22Rv1 (cell line): Measurements from ENCODE around the gene PKHD1.

Source experiments
- H3K27ac ChIP-seq: fragments of 450-650 bp; 2 replicates; pipeline ENCODE4 v1.5.1; 2017
- ZFX ChIP-seq: fragments of 450-650 bp; IDR thresholded peaks from 2 replicates; pipeline ENCODE4 v1.6.1; 2017; ENCODE audit warnings: antibody characterized with exemption, borderline replicate concordance
- TF ChIP-seq, protein P1 (sequence below): fragments of 450-650 bp; IDR thresholded peaks from 2 replicates; pipeline ENCODE4 v1.5.1; 2017; ENCODE audit warnings: mild to moderate bottlenecking

The PKHD1 gene

DNA sequence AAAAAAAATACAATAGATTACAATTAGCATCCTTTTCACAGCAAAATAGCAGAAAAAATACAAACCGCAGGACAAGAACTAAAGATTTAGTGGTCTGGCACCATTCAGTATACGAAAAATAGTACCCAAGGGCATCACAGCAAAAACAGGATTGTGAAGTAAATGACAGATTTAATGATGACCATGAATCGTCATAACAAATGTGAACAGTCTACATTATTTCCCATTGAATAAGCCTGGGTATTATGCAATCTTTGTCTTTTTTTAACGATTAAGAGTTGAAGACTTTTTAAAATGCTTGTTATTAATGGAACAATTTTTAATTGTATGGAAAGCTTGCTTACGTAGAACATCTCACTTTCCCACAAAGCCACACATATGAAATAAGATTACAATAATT is 432.8 kb downstream of the PKHD1 start:
- H3K27ac ChIP-seq, result no peak overlapping the region
- no peak for TF ChIP-seq ZFX
- TF ChIP-seq, protein P1, sequence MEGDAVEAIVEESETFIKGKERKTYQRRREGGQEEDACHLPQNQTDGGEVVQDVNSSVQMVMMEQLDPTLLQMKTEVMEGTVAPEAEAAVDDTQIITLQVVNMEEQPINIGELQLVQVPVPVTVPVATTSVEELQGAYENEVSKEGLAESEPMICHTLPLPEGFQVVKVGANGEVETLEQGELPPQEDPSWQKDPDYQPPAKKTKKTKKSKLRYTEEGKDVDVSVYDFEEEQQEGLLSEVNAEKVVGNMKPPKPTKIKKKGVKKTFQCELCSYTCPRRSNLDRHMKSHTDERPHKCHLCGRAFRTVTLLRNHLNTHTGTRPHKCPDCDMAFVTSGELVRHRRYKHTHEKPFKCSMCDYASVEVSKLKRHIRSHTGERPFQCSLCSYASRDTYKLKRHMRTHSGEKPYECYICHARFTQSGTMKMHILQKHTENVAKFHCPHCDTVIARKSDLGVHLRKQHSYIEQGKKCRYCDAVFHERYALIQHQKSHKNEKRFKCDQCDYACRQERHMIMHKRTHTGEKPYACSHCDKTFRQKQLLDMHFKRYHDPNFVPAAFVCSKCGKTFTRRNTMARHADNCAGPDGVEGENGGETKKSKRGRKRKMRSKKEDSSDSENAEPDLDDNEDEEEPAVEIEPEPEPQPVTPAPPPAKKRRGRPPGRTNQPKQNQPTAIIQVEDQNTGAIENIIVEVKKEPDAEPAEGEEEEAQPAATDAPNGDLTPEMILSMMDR, result no peak

DNA sequence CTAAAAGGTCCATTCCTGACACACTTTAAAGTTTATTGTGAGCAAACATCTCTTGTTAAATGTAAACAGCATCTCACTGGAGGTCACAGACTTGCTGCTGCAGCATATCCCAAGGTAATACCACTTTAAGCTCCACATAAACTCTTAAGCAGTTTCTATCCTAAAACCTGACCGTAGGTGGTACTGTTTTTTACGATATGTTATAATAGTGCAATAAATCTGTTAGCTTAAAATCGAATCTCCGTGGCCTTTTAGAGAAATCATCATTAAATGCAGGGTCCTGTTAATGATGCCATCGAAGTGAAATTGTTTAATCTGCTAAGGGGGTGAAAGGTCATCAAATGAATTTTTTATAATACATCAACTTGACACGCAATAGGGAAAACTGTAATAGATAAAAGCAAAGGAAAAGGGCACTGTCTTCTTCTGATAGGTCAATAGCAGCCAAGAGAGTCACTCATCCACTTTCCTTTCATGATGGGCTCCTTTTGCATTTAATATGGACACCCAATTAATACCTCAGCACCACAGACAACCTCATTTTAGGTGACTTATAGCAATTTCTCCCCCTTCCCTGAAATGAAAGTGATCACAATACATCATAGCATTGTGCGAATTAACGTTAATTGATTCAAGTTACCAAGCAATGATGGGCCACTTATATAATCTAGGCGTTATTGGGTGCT is 436.1 kb downstream of the PKHD1 start:
- TF ChIP-seq, protein P1, result no peak
- no peak for TF ChIP-seq ZFX
- H3K27ac ChIP-seq, result no peak overlapping the region

DNA sequence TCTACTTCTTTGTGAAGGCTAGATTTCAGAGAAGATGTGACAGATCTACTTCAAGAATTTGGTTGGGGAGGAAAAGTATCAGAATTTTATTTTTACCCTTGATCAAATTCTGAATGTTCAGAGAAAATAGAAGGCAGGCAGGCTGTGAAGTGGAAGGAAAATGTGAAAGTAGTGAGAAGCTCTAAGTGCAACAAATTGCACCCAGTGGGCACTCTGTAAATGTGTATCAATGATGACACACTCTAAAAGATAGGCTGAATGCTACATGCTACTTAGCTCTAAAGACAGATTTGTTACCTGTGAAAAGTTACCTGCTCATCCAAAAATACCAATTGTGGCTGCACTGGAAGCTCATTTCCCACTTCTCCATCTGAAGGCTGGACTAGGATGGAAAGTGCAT is 438.6 kb downstream of the PKHD1 start:
- TF ChIP-seq, protein P1, result no peak
- no peak for TF ChIP-seq ZFX
- H3K27ac ChIP-seq, result no peak overlapping the region

GRCh38 chr6:51648236-51648635 is 439.2 kb downstream of the PKHD1 start:
- TF ChIP-seq ZFX, result no peak
- TF ChIP-seq, protein P1, result no peak
- H3K27ac ChIP-seq, result no peak overlapping the region

DNA sequence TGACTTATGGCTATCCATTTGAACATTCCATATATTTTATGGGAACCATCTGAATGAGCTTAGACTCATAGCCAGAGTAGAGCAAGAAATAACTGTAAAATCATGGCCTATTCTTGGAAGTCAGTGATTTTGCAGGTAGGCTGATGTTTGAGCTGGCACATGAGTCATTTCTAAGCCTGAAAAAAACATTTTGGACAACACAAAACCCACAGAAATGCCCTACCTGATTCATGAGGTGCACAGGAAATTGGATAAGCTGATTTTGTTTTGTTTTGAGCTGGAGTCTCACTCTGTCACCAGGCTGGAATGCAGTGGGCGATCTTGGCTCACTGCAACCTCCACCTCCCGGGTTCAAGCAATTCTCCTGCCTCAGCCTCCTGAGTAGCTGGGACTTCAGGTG is 443.0 kb downstream of the PKHD1 start:
- no peak overlapping the region for H3K27ac ChIP-seq
- TF ChIP-seq, protein P1, result no peak
- no peak for TF ChIP-seq ZFX

GRCh38 chr6:51640021-51640420 is 447.4 kb downstream of the PKHD1 start:
- no peak for TF ChIP-seq ZFX
- TF ChIP-seq, protein P1, result no peak
- H3K27ac ChIP-seq, result no peak overlapping the region

DNA sequence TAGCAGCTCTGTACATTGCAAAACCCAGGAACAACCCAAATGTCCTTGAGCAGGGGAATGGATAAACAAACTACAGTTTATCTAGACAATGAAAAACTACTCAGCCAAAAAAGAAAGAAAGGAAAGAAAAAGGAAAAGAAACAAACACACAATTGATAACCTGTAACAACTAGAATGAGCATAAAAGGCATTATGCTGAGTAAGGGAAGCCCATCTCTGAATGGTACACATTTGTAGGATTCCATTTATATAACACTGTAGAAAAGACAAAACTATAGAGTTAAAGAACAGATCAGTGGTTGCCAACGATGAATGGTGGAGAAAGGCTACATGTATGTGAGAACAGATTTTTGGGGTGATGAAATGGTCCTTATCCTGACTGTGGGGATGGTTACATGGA is 454.0 kb downstream of the PKHD1 start:
- H3K27ac ChIP-seq, result no peak overlapping the region
- no peak for TF ChIP-seq ZFX
- TF ChIP-seq, protein P1, result no peak
